Cortex of kidney (tissue), 1 donor: ENCODE results near the gene UGGT2.
"Not testable (repeated sequence)": the region's sequence is repeated elsewhere in the genome, so short reads cannot be mapped to it uniquely, and the experiment has no call there.

Source experiments
- DNase-seq: peaks from one replicate; lab custom pipeline; 2025; lab: John Stamatoyannopoulos, UW

The UGGT2 gene

GRCh38 chr13:95797016-95797415 is 256.2 kb downstream of the UGGT2 start:
- DNase-seq: no peak

GRCh38 chr13:95793781-95794180 is 259.4 kb downstream of the UGGT2 start:
- DNase-seq: no peak

GRCh38 chr13:95793018-95793555 is 260.1 kb downstream of the UGGT2 start:
- DNase-seq: no peak

- no peak for DNase-seq
Observed at GRCh38 chr13:95791084-95791722, 262.0 kb downstream of the UGGT2 start.

GRCh38 chr13:95789315-95789714 is 263.9 kb downstream of the UGGT2 start:
- not testable (repeated sequence) for DNase-seq

- no peak for DNase-seq
Observed at GRCh38 chr13:95788100-95788463, 265.1 kb downstream of the UGGT2 start.

- no peak for DNase-seq
Observed at GRCh38 chr13:95787356-95788099, 265.7 kb downstream of the UGGT2 start.

GRCh38 chr13:95784900-95785290 is 268.3 kb downstream of the UGGT2 start:
- DNase-seq: no peak

- DNase-seq: no peak
Observed at GRCh38 chr13:95784161-95784899, 268.9 kb downstream of the UGGT2 start.

- no peak for DNase-seq
Observed at GRCh38 chr13:95783747-95784146, 269.5 kb downstream of the UGGT2 start.

GRCh38 chr13:95781940-95782339 is 271.3 kb downstream of the UGGT2 start:
- DNase-seq: not testable (repeated sequence)

GRCh38 chr13:95781016-95781415 is 272.2 kb downstream of the UGGT2 start:
- no peak for DNase-seq

- DNase-seq: no peak
Observed at GRCh38 chr13:95779522-95779921, 273.7 kb downstream of the UGGT2 start.

GRCh38 chr13:95771905-95772304 is 281.3 kb downstream of the UGGT2 start:
- no peak for DNase-seq

- DNase-seq: no peak
Observed at GRCh38 chr13:95763601-95764000, 289.6 kb downstream of the UGGT2 start.

- DNase-seq: not testable (repeated sequence)
Observed at GRCh38 chr13:95762626-95763025, 290.6 kb downstream of the UGGT2 start.

- DNase-seq: no peak
Observed at GRCh38 chr13:95756072-95756471, 297.1 kb downstream of the UGGT2 start.

- no peak for DNase-seq
Observed at GRCh38 chr13:95754069-95754468, 299.1 kb downstream of the UGGT2 start.

- DNase-seq: no peak
Observed at GRCh38 chr13:95752677-95753076, 300.5 kb downstream of the UGGT2 start.
